Measurements from ENCODE around the gene FNBP1.

The FNBP1 gene

DNA sequence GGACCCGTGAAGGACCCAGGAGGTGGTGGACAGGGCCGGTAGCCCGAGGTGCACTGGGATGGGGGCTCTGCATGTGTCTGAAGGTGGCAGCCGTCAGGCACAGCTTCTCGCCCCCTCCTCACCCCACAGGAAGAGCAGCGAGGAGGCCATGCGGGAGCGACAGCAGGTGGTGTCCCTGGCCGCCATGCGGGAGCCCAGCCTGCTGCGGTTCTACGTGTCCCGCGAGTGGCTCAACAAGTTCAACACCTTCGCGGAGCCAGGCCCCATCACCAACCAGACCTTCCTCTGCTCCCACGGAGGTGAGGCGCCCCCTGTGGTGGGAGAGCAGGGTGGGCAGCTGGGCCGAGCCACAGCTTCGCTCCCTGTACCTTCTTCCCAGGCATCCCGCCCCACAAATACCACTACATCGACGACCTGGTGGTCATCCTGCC is 167.8 kb downstream of the FNBP1 start:
- no peak for DNase-seq (ENCODE audit: low read depth)

DNA sequence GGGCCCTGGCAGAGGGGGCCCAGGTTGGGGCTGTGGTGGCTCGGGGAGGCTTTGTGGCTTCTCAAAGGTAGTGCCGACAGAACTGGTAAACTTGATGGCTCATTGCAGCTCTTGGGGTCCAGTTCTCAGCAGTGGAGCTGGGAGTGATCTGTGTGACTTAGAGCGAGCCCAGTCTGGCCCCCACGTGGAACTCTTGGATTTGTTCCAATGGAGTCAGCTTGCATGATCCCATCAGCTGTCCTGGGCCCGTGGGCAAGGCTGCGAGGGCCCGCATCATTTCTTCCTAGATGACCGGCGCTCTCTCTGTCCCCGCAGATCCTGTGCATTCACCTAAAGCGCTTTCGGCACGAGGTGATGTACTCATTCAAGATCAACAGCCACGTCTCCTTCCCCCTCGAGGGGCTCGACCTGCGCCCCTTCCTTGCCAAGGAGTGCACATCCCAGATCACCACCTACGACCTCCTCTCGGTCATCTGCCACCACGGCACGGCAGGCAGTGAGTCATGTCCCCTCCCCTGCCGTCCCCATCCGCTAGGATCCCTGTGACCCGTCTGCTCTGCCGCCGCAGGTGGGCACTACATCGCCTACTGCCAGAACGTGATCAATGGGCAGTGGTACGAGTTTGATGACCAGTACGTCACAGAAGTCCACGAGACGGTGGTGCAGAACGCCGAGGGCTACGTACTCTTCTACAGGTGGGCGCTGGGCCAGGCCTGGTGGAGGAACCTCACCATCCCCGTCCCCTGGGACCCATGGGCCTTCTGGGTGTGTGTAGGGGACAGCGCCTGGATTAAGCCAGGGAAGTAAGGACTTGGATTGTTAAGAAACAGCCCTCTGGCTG is 168.5 kb downstream of the FNBP1 start:
- no peak for DNase-seq (ENCODE audit: low read depth)

DNA sequence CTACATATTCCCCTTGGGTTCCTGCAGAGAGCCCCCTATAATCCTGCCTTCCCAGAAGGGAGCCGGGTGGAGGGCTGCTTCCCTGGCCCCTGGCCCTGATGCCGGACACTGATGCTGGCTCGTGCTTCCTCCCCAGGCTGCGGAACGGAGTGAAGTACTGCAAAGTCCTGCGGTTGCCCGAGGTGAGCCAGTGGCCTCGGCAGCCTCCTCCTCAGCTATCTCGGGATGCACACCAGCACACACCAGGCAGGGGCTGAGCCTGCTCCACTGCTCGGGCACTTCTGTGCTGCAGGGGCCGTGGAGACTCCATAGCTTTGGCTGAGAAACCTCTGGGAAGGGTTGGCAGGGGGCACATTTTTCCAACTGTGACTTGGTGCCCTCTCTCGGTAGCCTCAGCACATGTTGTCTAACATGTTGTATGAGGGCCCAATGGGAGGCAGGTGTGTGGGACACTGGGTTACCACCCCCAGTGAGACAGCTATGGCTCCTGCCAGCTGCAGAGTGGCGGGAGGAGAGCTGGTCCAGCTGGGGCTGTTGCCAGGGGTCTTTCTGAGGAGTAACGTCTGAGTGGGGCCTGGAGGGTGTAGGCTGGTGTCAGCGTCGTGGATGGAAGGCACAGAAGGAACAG is 169.3 kb downstream of the FNBP1 start:
- DNase-seq (ENCODE audit: low read depth) = no peak

DNA sequence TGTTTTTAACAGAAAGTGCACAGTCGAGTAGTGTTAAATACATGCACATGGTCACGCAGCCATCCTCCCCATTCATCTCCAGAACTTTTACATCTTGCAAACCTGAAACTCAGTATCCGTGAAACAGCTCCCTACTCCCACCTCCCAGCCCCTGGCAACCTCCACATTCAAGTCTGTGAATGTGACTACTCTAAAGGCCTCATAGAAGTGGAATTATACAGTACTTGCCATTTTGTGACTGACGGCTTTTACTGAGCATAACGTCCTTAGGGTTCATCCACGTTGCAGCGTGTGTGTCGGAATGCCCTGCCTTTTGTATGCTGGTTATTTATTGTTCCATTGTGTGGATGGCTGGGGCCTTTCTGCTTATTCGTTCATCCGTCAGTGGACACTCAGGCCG is 171.9 kb downstream of the FNBP1 start:
- no peak for DNase-seq (ENCODE audit: low read depth)

DNA sequence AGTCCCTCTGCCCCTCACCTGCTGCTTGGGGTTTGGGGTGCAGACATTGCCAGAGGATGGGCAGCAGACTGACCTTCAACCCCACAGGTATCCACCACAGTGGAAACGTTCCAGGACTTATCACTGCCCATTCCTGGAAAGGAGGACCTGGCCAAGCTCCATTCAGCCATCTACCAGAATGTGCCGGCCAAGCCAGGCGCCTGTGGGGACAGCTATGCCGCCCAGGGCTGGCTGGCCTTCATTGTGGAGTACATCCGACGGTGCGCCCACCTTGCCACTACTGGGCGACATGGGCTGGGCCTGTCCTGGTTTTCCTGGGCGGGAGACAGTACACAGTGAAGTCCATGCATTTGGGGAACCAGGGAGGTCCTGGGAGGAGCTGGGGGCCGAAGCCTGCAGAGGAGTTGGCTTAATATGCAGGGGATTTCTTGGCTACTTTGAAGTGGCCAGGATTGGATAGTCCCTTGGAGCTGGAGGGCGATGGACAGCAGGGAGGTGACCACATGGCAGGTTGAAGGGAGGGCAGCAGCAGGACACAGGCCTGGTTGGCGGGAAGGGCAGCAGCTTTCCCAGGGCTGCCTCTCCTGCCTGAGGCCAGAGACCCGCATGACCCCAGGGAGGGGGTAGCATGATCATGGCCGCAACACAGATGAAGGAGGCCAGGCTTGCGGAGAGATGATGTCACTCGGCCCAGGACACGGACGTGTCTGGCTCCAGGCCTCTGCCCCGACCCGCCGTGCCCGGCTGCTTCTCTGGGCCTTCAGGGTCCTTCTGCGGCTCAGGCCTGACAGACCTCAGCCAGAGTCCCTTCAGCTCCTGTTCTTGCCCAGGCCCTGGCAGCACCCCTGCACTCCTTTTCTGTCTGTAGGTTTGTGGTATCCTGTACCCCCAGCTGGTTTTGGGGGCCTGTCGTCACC is 173.1 kb downstream of the FNBP1 start:
- DNase-seq (ENCODE audit: low read depth) = no peak

DNA sequence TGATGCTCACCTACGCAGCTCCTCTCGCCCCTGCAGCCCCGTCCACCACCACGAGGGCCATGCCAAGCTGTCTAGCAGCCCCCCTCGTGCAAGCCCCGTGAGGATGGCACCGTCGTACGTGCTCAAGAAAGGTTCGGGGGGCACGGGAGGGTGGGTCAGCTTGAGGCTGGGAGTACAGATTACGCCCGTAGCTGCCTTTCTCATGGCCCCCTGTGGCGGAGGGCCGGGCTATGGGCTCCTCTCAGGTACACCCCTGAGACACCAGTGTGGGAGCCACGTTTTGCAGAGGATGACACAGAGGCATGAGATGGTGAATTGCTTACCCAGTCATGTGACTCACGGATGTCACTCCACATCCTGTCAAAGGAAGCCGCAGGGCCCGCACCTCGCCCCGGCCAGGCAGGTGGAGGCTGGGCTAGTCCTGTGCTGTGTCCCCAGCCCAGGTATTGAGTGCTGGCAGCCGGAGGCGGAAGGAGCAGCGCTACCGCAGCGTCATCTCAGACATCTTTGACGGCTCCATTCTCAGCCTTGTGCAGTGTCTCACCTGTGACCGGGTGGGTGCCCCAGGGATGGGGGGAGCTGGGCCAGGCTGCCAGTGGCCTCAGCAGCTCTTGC is 174.0 kb downstream of the FNBP1 start:
- no peak for DNase-seq (ENCODE audit: low read depth)

DNA sequence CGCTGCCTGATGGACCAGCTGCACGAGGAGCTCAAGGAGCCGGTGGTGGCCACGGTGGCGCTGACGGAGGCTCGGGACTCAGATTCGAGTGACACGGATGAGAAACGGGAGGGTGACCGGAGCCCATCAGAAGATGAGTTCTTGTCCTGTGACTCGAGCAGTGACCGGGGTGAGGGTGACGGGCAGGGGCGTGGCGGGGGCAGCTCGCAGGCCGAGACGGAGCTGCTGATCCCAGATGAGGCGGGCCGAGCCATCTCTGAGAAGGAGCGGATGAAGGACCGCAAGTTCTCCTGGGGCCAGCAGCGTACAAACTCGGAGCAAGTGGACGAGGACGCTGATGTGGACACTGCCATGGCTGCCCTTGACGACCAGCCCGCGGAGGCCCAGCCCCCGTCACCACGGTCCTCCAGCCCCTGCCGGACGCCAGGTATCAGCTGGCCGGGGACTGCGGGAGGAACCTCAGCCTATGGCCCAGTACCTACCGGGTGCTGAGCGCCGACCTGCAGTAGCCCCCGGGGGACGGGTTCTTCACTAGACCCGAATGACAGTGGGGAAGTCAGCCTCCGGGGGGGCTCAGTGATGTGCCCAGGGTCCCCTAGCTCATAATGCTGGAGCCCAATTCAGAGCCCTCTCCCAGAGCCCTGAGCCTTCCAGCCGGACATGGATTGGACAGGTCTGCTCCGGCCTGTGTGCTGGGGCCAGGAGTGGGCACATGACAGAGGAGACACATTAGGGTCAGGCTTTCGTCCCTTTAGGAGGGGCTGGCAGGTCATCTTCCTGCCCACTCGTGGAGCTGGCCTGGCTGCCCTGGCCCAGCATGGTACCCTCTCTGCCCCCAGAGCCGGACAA is 174.7 kb downstream of the FNBP1 start:
- no peak for DNase-seq (ENCODE audit: low read depth)

GRCh38 chr9:129867136-129868022 is 175.6 kb downstream of the FNBP1 start:
- no peak for DNase-seq (ENCODE audit: low read depth)

- DNase-seq (ENCODE audit: low read depth) = no peak
Measured at GRCh38 chr9:129866394-129867135, 176.4 kb downstream of the FNBP1 start.

DNA sequence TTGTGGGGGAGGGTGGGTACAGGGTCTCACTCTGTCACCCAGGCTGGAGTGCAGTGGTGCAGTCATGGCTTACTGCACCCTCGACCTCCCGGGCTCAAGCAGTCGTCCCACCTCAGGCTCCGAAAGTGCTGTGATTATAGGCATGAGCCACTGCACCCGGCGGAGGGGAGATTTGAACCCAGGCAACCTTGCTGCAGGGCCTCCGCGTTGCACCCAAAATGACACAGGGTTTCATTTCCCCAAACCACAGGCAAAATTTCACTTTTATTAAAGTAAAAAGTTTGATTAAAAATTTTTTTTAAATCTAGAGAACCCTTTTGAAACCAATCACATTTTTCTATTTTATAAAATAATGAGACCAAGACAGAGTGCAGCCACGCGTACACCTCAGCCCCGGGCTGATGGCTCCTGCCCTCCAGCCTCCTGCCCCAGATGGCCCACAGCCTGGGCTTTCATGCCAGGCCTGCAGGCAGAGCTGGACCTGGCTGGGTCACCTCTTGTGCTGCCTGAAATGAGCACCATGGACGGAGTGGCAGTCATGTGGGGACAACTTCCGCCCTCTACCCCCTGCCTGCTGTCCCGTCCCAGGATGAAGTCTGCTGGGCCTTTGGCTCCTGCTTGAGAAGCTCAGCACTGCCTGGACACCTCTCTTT is 177.2 kb downstream of the FNBP1 start:
- DNase-seq (ENCODE audit: low read depth) = no peak

GRCh38 chr9:129864991-129865647 is 177.9 kb downstream of the FNBP1 start:
- DNase-seq (ENCODE audit: low read depth) = no peak

- DNase-seq (ENCODE audit: low read depth) = no peak
Measured at GRCh38 chr9:129863059-129863690, 179.8 kb downstream of the FNBP1 start.

GRCh38 chr9:129861447-129861827 is 181.6 kb downstream of the FNBP1 start:
- DNase-seq (ENCODE audit: low read depth) = no peak

DNA sequence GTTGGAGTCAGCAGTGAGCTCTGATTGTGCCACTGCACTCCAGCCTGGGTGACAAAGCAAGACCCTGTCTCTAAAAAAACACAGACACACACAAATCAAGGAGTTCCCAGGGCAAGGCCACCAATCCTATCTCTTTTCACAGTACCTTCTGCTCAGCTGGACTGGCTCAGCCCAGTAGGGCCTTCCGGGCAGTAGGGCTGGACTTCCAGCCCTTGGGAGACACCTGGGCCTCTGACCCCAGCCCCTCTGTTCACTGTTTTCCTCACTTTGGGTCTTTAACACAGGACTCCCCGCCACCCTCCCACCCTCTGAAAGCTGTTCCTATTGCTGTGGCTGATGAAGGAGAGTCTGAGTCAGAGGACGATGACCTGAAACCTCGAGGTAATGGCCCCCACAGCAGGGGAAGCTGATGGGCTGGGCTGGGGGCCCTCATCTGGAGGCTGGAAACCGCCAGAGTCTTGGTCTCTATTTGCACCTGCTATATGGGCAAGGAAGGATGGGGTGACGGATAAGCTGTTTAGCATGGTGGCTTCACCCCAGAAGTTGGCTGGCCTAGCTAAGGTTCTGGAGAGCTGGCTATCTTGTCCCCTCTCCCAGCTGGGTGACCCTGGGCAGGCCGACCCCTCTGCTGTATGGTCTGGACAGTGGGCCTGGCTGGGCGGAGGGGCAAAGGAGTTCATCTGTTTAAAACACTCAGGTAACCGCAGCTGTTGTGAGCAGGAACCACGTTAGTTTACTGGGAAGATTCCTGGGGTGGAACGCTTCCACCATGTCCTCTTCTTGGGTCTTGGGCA is 182.1 kb downstream of the FNBP1 start:
- DNase-seq (ENCODE audit: low read depth) = no peak

GRCh38 chr9:129858167-129858962 is 184.6 kb downstream of the FNBP1 start:
- DNase-seq (ENCODE audit: low read depth) = no peak

GRCh38 chr9:129857207-129857606 is 185.8 kb downstream of the FNBP1 start:
- no peak for DNase-seq (ENCODE audit: low read depth)

Measured in non-pigmented ciliary epithelial cell (primary cell).